Karpas-422 (cell line): ENCODE data around the gene INTS3. TPM values are rescaled to one million over a fixed set of nuclear protein-coding genes. Genes with fewer than 3 reads are reported as not detected.
"Not testable (repeated sequence)": the region's sequence is repeated elsewhere in the genome, so short reads cannot be mapped to it uniquely, and the experiment has no call there.

Experiments used
- DNase-seq: peaks from one replicate; pipeline ENCODE4 v3.0.0-alpha.2; 2015
- H2AFZ ChIP-seq: fragments of 200-600 bp; sonication (generic); 2 replicates; pipeline ENCODE4 v1.6.1; 2014; ENCODE audit warnings: antibody characterized with exemption, low read length, mixed read lengths
- H3K27ac ChIP-seq: fragments of 200-600 bp; sonication (generic); 2 replicates; pipeline ENCODE4 v1.5.1; 2014; ENCODE audit warnings: mild to moderate bottlenecking, low read length, moderate library complexity
- H3K27me3 ChIP-seq: fragments of 200-600 bp; sonication (generic); 2 replicates; pipeline ENCODE4 v1.6.1; 2014; ENCODE audit warnings: low read length, mixed read lengths
- H3K36me3 ChIP-seq: fragments of 200-600 bp; sonication (generic); 2 replicates; pipeline ENCODE4 v1.6.1; 2014; ENCODE audit warnings: low read length, mixed read lengths; ENCODE audit not compliant: insufficient read depth
- H3K4me1 ChIP-seq: fragments of 200-600 bp; sonication (generic); 2 replicates; pipeline ENCODE4 v1.6.1; 2014; ENCODE audit warnings: mild to moderate bottlenecking, low read length, mixed read lengths
- H3K4me2 ChIP-seq: fragments of 200-600 bp; sonication (generic); 2 replicates; pipeline ENCODE4 v1.6.1; 2014; ENCODE audit warnings: low read length, low read depth, mild to moderate bottlenecking; ENCODE audit not compliant: poor library complexity, severe bottlenecking
- H3K4me3 ChIP-seq: fragments of 200-600 bp; sonication (generic); 2 replicates; pipeline ENCODE4 v1.5.1; 2014; ENCODE audit warnings: mild to moderate bottlenecking, antibody characterized with exemption, low read length, mixed read lengths
- H3K79me2 ChIP-seq: fragments of 200-600 bp; sonication (generic); 2 replicates; pipeline ENCODE4 v1.6.1; 2014; ENCODE audit warnings: mild to moderate bottlenecking, low read length, mixed read lengths
- H3K9ac ChIP-seq: fragments of 200-600 bp; sonication (generic); 2 replicates; pipeline ENCODE4 v1.6.0; 2014; ENCODE audit warnings: low read length
- H3K9me2 ChIP-seq: fragments of 200-600 bp; sonication (generic), shearing (Covaris generic); replicated peaks from 2 replicates; pipeline ENCODE4 v1.6.0; 2014; ENCODE audit warnings: mild to moderate bottlenecking, low read length, moderate library complexity; ENCODE audit not compliant: insufficient read depth
- H3K9me3 ChIP-seq: fragments of 300-700, 200-600 bp; sonication (generic); 2 replicates; pipeline ENCODE4 v1.6.1; 2014; ENCODE audit warnings: low read length, mixed read lengths
- H4K20me1 ChIP-seq: fragments of 200-600 bp; sonication (generic); 2 replicates; pipeline ENCODE4 v1.6.1; 2014; ENCODE audit warnings: mild to moderate bottlenecking, antibody characterized with exemption, low read length, low read depth; ENCODE audit not compliant: insufficient read depth
- total RNA-seq: library from RNA; depleted of rRNA; stranded (reverse); fragments of >200 nt; shearing (Covaris generic); gene quantifications from 2 replicates; pipeline ENCODE4 v1.2.3, GENCODE V29; 2014; ENCODE audit warnings: low replicate concordance

Gene INTS3
- total RNA-seq, 1 experiment from 2014 or later: 65.4 TPM

- Histone ChIP-seq H2AFZ (no peak overlapping the region), H3K9me2 (no peaks in the 10 kb centered on the region), H3K4me2 (no peak overlapping the region), H3K79me2 (no peaks in the 10 kb centered on the region), H3K4me1 (no peaks in the 10 kb centered on the region), H3K27me3 (no peaks in the 10 kb centered on the region), H3K9ac (no peak overlapping the region), H3K27ac (no peak overlapping the region), H3K9me3 (no peaks in the 10 kb centered on the region), H3K4me3 (no peak overlapping the region), H3K36me3 (no peaks in the 10 kb centered on the region), H4K20me1 (no peaks in the 10 kb centered on the region)
- DNase-seq: no peak
These were observed 29.6 kb upstream of the INTS3 start for GRCh38 chr1:153698020-153698922.

DNA sequence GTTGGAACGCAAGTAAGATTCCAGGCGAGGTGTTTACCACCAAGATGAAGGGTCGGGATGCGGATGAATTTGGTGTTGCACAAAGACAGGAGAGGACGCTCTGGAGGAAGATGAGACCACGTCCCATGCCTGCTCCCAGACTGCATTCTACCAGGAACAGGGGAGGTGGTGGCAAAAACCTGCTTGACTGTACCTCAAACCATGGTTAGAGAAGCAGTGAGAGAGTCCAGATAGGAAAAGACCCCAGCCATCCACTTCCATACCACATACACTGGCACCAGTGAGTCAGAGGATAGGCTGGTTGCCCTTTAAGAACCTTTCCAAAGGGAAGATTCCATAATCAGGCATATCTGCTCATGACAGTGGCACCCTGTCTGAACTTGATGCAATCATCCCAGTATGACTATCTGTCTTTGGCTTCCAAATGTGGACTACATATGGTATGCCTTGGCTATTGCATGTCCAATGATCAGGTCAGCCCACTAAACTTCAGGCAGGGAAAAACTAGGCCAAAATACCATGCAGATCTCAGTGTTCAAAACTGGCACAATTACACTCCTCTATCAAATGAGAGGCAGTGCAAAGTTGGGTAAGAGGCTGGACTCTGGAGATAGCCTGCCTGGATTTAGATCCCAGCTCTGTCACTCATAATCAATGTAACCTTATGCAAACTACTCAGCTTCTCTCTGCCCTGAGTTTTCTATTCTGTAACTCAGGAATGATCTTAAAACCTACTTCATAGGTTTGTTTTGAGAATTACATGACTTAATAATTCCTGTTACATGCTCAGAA is 28.7 kb upstream of the INTS3 start:
- no peak overlapping the region for H3K27ac ChIP-seq
- no peaks in the 10 kb centered on the region for H4K20me1 ChIP-seq
- H3K4me2 ChIP-seq: no peak overlapping the region
- no peak overlapping the region for H2AFZ ChIP-seq
- no peak overlapping the region for H3K4me3 ChIP-seq
- H3K4me1 ChIP-seq: no peaks in the 10 kb centered on the region
- no peaks in the 10 kb centered on the region for H3K9me3 ChIP-seq
- no peak for DNase-seq
- H3K9me2 ChIP-seq: no peaks in the 10 kb centered on the region
- no peaks in the 10 kb centered on the region for H3K79me2 ChIP-seq
- H3K27me3 ChIP-seq: no peaks in the 10 kb centered on the region
- H3K36me3 ChIP-seq: no peaks in the 10 kb centered on the region
- no peak overlapping the region for H3K9ac ChIP-seq

DNA sequence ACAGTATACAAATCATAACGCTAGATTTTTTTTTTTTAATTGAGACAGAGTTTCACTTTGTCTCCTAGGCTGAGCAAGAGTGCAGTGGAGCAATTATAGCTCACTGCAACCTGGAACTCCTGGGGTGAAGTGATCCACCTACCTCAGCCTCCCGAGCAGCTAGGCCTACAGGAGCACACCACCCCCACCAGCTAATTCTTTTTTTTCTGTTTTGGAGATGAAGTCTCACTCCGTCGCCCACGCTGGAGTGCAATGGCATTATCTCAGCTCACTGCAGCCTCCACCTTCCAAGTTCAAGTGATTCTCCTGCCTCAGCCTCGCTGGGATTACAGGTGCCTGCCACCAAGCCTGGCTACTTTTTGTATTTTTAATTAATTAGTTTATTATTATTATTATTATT is 28.1 kb upstream of the INTS3 start:
- no peak overlapping the region for H3K27ac ChIP-seq
- no peak overlapping the region for H3K4me3 ChIP-seq
- H3K4me1 ChIP-seq: no peaks in the 10 kb centered on the region
- H3K27me3 ChIP-seq: no peaks in the 10 kb centered on the region
- no peaks in the 10 kb centered on the region for H3K36me3 ChIP-seq
- DNase-seq: no peak
- H3K9ac ChIP-seq: no peak overlapping the region
- H3K4me2 ChIP-seq: no peak overlapping the region
- H3K9me2 ChIP-seq: no peaks in the 10 kb centered on the region
- no peaks in the 10 kb centered on the region for H3K9me3 ChIP-seq
- H4K20me1 ChIP-seq: no peaks in the 10 kb centered on the region
- no peaks in the 10 kb centered on the region for H3K79me2 ChIP-seq
- H2AFZ ChIP-seq: no peak overlapping the region

- H3K4me2 ChIP-seq: no peak overlapping the region
These were observed 22.4 kb upstream of the INTS3 start for GRCh38 chr1:153705484-153705883.

DNA sequence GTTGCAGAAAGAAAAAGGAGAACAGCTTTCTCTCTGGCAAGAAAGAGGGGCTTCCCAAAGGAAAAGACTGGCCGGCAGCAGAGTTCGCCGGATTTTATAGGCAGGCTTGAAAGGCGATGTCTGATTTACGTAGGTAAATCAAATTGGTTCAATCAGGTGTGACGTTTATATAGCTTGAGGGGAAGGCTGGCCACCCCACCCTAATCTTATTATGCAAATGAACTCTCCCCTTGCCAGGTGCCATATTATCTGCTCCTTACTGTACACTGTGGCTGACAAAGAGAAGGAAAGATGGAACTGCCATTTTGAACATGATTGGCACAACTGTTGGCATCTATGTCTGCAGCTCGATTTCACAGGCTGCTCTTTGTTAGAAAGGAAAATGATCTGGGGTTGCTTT is 16.8 kb upstream of the INTS3 start:
- no peaks in the 10 kb centered on the region for H3K36me3 ChIP-seq
- no peak overlapping the region for H3K4me3 ChIP-seq
- H3K9me2 ChIP-seq: no peaks in the 10 kb centered on the region
- H2AFZ ChIP-seq: no peak overlapping the region
- no peaks in the 10 kb centered on the region for H4K20me1 ChIP-seq
- H3K4me1 ChIP-seq: peaks cover 6% of the 10 kb centered on the region
- H3K27ac ChIP-seq: no peak overlapping the region
- no peak for DNase-seq
- H3K9ac ChIP-seq: no peak overlapping the region
- H3K79me2 ChIP-seq: no peaks in the 10 kb centered on the region
- no peaks in the 10 kb centered on the region for H3K9me3 ChIP-seq
- H3K27me3 ChIP-seq: no peaks in the 10 kb centered on the region
- H3K4me2 ChIP-seq: no peak overlapping the region

More at GRCh38 chr1:153705484-153705883, 22.4 kb upstream of the INTS3 start:
- Histone ChIP-seq H3K36me3 (no peaks in the 10 kb centered on the region), H3K79me2 (no peaks in the 10 kb centered on the region), H3K27me3 (no peaks in the 10 kb centered on the region), H3K4me1 (no peaks in the 10 kb centered on the region), H3K9me2 (no peaks in the 10 kb centered on the region), H3K4me3 (no peak overlapping the region), H2AFZ (no peak overlapping the region), H3K9ac (no peak overlapping the region), H3K9me3 (no peaks in the 10 kb centered on the region), H4K20me1 (no peaks in the 10 kb centered on the region), H3K27ac (no peak overlapping the region)
- DNase-seq: no peak

DNA sequence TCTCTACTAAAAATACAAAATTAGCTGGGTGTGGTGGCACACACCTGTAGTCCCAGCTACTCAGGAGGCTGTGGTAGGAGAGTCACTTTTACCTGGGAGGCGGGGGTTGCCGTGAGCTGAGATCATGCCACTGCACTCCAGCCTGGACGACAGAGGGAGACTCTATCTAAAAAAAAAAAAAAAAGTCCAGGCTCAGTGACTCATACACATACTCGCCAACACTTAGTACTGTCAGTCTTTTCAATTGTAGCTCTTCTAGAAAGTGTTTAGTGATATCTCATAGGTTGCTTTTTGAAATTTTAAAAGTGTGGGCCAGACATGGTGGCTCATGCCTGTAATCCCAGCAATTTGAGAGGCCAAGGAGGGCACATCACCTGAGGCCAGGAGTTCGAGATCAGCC is 11.6 kb upstream of the INTS3 start:
- not testable (repeated sequence) for H3K9ac ChIP-seq, H3K36me3 ChIP-seq, H3K9me2 ChIP-seq, H3K27me3 ChIP-seq, H3K79me2 ChIP-seq, H4K20me1 ChIP-seq, H3K27ac ChIP-seq, H2AFZ ChIP-seq, H3K4me1 ChIP-seq, H3K4me2 ChIP-seq, H3K9me3 ChIP-seq, DNase-seq, H3K4me3 ChIP-seq

GRCh38 chr1:153717330-153717729 is 10.5 kb upstream of the INTS3 start:
- no peak overlapping the region for H3K9ac ChIP-seq
- no peak overlapping the region for H2AFZ ChIP-seq
- no peaks in the 10 kb centered on the region for H3K27me3 ChIP-seq
- no peaks in the 10 kb centered on the region for H3K9me3 ChIP-seq
- no peak overlapping the region for H3K4me3 ChIP-seq
- H4K20me1 ChIP-seq: no peaks in the 10 kb centered on the region
- no peaks in the 10 kb centered on the region for H3K9me2 ChIP-seq
- no peaks in the 10 kb centered on the region for H3K36me3 ChIP-seq
- no peaks in the 10 kb centered on the region for H3K4me1 ChIP-seq
- no peak overlapping the region for H3K4me2 ChIP-seq
- DNase-seq: no peak
- H3K27ac ChIP-seq: no peak overlapping the region
- H3K79me2 ChIP-seq: no peaks in the 10 kb centered on the region

- no peaks in the 10 kb centered on the region for H3K9me3 ChIP-seq
- peaks cover 7% of the 10 kb centered on the region for H3K79me2 ChIP-seq
- no peaks in the 10 kb centered on the region for H4K20me1 ChIP-seq
- no peak for DNase-seq
- no peak overlapping the region for H3K4me2 ChIP-seq
- no peaks in the 10 kb centered on the region for H3K36me3 ChIP-seq
- H3K4me1 ChIP-seq: peaks cover 8% of the 10 kb centered on the region
- no peak overlapping the region for H3K9ac ChIP-seq
- no peak overlapping the region for H2AFZ ChIP-seq
- no peak overlapping the region for H3K4me3 ChIP-seq
- no peaks in the 10 kb centered on the region for H3K9me2 ChIP-seq
- H3K27me3 ChIP-seq: no peaks in the 10 kb centered on the region
- no peak overlapping the region for H3K27ac ChIP-seq
These were observed 4.2 kb upstream of the INTS3 start for GRCh38 chr1:153723687-153724086.
